Stimulated activated CD4-positive, alpha-beta T cell treated with anti-CD3 and anti-CD28 coated beads, TNF-alpha, amount 100 ng/mL, for 1 hour (primary cell): Measurements from ENCODE around the gene PTPRG.

ENCODE experiments used
- DNase-seq, 3 donors: peaks; one replicate each; pipeline ENCODE4 v3.0.0-alpha.2; 2020; ENCODE audit warnings: low read depth in 3 of 3, low spot score in 1 of 3

Gene PTPRG

DNA sequence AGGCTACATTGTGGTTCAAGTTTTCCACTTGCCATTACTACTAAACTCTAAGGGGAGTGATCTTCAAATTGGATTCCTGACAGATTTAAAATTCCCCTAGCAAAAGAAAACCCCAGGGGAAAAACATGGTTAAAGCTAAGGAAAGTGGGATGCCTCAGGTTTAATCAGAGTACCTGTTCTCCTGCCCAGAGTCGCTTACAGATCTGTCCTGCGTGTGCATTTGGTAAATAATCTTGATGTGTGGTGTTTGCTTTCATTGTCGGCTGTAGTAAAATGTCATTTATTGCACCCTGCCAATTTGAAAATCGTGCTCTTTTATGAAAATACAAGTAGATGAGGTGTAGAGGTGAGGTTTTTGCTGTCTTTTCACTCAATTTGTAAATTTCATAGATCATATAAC lies 323.4 kb downstream of the PTPRG start:
- DNase-seq, result no peak

DNA sequence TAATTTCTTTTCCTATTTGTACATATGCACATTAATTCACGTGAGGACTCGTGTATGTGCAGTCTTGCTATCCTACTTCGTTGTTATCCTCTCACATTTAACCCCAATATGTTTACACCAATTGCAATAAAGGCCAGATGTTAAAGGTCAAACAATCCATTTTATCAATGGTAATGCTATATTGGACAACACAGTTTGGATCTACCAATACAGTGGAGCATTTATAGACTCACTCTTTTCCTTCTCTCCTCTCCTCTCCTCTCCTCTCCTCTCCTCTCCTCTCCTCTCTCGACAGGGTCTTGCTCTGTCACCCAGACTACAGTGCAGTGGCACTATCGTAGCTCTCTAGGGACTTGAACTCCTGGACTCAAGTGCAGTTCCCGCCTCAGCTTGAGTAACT lies 324.0 kb downstream of the PTPRG start:
- DNase-seq, result no peak

DNA sequence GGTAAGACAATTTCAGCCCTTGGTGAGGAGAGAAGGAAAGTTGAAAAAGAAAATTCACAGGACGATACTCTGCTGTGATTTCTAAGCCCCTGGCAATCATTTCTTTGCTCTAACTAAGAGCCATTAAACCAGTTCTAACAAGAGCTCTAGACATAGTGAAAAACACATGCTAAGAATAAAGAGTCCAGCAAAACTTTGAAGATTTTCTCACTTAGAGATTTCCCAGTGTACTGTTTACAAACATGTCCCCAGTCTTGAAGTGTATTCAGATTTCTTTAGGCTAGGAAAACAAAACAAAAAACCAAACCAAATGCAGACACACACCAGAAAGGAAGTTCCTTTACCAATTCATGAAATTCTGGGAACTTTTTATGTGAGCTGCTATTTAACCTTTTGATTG lies 325.8 kb downstream of the PTPRG start:
- DNase-seq, result no peak

DNA sequence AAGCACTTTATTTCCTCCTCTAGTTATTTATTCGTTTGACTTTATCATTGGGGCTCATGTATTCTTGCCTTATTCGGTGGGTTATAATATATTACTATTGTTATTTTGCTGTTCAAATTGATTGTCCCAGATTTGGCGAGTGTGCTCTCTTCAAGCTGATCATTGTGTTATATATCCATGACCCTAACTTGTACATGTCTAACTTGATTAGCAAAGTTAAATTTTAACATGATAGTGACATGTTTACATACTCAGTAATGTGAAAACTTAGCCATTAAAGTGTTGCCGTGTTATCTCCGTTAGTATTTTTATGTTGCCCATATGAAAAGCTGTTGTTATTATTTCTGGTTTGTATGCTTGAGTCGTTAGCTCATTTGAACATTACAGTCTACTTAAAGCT lies 327.9 kb downstream of the PTPRG start:
- DNase-seq, result no peak

DNA sequence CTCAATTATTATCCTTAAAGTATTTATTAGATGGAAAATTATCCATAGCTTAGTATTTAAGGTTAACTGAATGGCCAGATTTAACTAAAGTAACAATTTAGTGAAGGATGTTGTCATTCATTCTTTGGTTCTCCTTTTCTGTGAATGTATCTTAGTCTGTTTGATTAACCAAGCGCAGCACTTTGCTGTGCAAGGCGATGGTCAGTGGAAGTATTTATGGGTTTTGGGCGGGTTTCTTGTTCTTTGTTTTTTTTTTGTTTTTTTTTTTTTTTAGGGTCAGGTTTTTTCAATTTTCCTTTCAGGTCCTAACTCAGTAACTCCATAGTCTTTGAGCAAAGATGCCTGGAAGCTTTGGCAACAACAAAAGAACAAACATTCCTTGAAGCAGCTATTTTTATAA lies 328.8 kb downstream of the PTPRG start:
- no peak for DNase-seq

DNA sequence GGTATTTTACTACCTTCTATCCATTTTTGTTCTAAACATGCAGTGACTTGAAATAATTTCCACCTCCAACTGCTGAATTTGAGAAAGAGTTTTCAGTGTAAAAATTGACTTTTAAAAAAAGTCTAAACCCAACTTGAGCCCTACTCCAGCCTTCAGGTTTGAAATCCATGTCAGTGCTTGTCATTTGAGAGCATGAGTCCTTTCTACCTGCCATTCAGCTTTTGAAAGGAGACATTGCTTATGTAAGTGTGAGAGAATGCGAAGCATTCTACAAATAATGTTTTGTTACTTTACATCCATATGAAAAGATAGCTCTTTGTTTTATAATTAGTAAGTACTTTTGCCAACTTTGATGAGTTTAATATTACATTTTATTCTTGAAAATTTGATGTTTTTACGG lies 329.2 kb downstream of the PTPRG start:
- DNase-seq, result no peak

DNA sequence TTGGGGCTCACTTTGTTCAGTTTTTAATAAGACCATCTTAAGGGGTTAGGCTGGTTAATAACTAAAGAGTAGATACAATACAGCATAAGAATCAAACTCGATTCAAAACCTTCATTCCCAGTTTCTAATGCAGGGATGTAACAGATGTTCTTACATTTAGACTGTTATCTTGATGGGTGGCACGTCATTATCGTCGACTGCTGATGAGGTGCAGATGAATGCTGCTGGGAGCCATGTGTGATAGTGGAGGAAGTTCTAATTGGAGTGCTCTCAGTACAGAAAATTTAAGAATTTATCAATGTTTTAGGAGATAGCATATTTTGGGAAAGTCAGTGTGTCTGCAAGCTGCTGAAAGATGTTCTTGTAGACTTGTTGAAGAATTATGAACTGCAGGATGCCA lies 331.5 kb downstream of the PTPRG start:
- DNase-seq, result no peak

DNA sequence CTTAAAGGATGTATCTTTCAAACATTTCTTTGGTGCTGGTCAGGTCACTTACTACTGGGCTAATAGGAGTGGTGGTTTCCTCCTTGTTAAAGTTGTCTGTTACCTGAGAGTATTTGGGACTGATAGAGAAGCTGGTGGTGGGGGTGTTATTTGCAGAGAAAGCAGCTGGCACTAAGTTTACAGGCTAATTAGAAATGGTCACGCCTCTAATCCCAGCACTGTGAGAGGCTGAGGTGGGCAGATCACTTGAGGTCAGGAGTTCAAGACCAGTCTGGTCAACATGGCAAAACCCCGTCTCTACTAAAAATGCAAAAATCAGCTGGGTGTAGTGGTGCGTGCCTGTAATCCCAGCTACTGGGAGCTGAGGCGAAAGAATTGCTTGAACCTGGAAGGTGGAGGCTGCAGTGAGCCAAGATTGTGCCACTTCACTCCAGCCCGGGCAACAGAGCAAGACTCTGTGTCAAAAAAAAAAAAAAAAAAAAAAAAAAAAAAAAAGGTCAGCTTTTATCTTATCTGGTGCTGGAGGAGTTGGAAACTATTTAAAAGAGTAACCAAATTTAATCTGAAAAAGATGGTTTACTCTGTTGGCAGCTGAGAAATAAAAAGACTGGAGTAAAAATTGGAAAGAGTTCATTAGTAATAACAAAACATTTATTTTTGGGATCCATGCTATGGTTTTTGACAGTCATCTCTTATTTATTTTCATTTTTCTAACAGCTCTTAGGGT lies 332.6 kb downstream of the PTPRG start:
- no peak for DNase-seq

DNA sequence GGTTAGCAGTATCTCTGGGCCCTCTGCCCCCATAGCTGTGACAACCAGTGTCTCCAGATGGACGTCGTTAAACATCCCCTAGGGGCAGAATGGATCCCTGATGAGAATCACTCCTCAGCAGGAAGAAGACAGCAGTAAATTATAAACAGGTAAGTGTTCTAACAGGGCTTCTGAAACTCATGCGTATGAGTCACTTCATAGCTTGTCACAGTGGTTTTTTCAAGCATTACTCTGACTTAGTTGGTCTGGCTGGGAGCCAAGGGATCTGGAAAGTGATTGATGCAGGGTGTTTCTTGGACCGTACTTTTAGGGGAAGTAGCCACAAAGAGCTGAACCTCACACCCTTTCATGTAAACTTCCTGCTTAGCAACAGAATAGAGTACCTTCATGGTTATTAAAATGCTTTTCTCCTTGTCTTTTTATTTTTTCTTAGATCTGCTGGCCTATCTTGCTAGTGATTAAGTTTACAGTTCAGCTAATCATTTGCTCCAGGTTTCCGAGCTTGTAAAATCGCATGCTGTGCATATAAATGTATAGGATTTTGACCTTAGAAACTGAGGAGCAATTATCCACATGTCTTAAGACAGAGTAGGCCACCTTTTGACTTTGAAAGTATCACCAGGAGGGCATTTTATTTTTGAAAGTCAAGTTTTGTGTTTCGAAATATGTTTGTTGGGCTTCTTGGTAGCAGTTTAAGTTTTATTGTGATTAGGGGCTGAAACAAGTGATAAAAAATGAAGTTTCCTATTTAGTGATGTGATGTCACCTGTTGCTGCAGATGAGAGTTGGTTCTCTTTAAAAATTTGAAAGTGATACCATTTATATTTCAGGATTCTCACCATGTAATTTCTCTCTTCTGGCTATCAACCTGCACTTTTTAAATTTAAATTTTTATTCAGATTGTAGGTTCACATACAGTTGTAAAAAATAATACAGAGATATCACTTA lies 333.9 kb downstream of the PTPRG start:
- no peak for DNase-seq

DNA sequence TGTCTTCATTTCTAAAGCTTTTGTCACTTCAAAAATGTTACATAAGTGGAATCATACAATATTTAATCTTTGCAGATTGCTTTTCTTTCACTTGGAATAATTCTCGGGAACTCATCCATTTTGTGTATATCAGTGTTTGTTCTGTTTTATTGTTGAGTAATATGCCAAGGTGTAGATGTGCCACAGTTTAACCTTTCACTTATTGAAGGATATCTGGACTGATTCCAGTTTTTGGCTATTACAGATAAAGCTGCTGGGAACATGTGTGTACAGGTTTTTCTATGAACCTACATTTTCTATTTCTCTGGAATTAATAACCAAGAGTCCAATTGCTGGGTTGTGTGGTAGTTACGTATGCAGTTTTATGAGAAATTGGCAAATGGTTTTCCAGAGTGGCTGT lies 334.9 kb downstream of the PTPRG start:
- DNase-seq, result no peak

DNA sequence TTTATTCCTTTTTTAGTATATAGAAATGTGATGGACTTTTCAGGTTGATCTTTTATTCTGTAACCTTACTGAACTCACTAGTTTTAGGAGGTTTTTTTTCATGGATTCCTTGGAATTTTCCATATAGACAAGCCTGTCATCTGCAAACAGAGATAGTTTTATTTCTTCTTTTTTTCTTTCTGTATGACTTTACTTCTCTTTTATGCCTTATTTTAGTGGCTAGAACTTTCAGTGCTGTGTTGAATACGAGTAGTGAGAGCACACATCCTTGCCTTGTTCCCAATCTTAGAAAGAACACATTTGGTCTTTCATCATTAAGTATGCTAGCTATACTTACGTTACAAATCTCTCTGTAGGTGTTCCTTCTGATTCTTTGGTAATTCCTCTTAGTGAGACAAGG lies 336.5 kb downstream of the PTPRG start:
- no peak for DNase-seq

DNA sequence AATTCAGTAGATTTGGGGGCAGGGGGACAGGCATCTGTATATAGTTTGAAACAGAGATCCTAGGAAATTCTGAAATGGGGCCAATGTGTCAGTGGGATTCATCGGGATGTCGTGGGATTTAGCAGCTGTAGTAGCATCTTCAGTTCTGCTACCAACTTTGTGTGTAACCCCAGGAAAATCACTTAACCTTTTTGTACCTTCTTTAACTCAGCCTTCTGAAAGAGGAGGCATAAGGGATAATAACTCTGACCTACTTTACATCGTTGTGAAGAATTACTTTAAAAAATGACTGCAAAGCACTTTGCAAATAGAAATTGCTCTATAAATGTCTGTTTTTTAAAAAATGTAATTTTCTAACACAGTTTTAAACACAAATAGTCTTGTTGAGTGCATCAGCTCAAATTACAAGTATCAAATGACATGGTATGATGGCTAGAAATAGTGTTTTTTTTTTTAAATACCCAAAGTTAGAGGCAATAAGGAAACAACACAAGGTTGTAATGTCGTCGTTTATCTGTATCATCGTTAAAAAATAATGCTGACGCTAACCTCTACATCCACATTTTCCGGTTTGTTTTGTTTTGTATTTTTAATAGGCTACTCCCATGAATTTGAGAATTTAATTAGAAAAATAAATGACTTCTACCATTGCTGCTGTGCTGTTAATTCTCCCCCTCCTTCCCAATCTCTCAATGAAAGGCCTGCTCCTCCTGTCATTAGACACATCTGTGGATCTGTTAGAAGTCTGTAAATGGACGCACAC lies 338.5 kb downstream of the PTPRG start:
- DNase-seq, result no peak

DNA sequence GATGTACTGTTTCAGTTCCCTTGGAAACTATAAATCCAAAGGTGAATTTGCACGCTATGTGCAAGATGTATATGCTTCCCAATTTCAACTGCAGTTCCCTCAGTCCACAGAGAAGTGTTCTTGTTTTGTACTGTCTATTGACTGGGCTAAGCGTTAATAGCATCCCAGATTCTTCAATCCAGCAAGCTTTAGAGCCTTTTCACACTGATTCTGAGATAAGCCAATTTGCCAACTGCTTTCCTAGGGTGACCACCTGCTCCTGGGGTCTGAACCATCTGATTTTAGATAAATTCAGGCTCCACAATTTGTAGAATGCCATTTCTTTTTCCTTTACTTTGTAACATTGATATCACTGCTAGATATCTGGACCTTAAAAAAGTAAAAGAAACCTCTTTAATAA lies 340.1 kb downstream of the PTPRG start:
- DNase-seq, result no peak

DNA sequence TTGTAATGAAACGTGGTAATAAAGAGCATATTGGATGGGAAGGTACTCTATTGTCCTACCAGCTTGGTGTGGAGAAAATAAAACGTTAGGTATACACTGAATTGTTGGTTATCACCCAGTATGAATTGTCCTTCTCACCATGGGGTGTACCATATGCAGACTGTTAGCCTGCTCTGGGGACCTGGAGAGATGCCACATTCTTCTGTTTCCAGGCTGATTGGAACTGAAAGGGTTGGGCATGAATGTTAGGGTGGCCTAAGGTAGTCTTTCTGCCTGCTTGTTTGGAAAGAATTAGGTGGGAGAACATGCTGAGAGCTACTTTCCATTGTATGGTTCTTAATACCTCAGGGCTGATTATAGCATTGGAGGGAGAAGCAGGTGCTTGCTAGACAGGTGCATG lies 340.6 kb downstream of the PTPRG start:
- no peak for DNase-seq

DNA sequence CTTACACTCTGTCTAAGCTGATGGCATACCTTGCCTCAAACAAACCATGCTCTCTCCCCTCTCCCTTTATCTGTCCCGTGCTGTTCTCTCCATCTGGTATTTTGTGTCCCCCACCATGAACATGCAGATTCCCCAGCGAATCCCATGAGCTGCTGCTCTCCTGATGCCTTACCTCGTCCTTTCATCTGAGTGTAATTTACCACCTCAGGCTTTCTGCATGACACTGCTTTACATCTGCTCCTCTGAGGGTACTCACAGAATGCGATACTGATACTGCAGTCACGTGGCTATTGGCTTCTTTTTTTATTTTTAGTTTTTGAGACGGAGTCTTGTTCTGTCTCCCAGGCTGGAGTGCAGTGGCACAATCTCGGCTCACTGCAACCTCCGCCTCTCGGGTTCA lies 341.7 kb downstream of the PTPRG start:
- DNase-seq, result no peak

DNA sequence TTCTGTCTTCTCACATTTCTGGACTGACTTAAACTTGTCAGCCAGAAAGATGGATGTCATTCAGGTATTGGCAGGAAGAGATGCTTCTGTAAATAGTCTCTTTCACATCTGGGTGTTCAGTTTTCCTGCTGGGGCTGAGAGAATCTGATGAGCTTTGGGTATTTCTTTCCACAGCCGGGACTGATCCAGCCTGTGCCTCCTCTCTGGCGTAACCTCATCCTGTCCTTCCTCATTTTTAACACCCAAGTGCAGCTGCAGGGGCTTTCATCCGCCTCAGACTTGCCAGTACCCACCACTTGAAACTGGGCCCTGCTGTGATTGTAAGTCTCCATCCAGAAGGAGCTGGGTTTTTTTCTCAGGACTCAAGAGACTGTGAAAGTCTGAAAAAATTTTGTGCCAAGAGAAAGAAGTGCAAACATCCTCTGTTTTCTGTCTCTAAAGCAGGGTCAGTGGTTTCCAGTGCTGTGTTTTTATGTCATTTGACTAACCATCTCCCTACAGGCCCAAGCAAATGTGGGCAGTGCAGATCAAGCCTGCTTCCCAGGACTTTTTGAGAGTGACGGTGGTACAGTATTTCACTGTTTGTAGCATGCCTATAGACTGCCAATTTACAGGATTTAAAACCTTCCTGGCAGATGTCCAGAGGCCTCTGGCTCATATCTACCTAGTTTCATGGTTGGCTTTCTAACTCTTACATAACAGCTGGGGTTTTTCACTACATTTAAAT lies 342.7 kb downstream of the PTPRG start:
- DNase-seq, result no peak

DNA sequence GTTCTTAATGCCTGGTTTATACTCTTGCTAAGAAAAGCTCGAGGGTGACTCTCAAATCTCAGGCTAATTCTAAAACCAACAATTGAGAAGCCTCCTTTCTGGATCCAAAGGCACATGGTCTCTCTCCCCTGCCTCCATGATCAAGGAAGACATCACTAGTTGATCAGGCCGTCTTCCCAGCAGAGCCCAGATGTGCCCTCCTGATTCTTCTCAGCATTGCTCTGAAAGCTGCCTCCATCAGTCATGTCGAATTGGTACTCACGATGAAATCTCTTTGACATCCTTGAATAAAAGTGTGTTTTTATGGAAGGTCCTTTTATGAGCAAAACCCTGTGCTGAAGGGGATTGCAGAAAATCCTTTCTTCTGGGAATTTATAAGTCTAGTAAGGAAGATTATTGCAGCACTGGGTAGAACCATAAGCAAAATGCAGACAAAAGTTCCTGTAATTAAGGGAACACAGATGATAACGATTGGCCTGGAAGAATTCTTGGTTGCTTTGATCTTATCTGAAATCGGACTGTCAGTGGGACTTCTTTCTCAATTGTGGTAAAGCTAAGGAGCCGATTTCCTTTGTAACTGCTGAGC lies 345.9 kb downstream of the PTPRG start:
- no peak for DNase-seq

DNA sequence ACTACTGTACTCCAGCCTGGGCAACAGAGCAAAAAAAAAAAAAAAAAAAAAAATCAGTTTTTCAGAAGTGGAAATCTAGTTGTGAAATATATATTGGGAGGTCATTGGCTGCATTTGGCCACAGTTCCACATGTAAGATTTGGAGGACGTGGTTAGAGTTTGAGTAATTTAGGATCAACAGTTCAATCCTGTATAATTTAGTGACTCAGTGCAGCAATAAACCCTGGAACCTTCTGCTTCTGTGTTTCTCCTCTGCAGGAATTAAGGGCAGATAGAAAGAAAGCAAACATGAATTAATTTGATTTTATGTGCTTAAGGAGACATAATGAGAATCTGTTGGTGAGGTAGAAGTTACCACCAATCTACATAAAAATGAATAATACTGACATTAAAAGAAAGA lies 347.0 kb downstream of the PTPRG start:
- DNase-seq, result no peak

DNA sequence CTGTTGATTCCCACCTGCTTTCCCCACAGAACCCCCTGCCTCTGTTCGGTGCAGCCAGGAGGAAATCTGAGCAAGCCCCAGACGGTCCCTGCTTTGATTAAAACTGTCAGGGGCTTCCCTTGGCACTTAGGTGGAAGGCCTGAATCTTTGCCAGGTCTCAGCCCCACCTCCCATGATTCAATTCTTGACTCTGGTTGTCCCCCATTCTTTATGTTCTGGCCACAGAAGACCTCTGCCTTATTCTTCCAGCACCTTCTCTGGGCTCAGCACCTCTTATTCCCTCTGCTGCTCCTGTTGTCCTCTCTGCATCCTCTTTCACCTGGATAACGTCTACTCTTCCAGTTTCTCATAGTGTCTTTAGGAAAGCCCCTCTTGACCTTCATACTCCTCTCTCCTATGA lies 349.4 kb downstream of the PTPRG start:
- no peak for DNase-seq

DNA sequence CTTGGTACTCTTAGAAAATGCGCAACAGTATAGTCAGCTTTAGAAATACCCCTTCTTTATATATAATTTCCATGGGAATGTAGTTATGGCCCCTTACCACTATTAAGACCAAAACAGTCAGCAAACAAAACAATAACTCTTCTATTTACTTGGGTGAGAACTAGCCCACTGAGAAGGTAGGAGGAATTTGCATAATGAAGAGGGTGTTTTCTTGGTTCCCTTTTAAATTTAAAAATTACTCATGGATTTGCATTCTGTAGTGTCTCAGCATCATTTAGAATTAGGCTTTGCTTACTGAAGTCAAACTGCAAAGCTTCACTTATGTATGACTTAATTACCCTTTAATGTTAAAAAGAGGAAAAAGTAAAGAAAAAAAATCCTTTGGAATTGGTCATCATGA lies 350.8 kb downstream of the PTPRG start:
- DNase-seq, result no peak

DNA sequence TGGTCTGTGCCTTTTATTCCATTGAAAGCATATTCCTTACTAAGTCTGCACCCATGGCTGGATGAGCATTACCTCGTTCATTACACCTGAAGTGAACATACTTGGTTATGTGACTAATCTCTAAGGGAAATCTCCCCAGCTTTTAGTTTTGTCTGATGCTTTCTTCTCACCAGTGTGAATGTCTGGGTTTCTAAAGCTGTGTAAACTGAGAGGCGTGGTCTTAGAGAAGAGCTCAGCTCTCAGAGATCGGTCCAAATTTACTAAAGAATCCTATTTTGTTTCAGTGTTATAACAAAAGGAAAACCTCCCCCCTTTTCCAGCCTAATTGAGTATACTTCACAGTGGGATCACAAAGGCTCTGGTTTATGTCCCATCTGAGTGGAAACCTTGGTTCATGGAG lies 352.3 kb downstream of the PTPRG start:
- no peak for DNase-seq
